ENCODE data around the gene PNPLA3. TPM values are rescaled to one million over a fixed set of nuclear protein-coding genes. Genes with fewer than 3 reads are reported as not detected.

Gene PNPLA3
- total RNA-seq, 1 donor from 2014 or later = 1.7 TPM

DNA sequence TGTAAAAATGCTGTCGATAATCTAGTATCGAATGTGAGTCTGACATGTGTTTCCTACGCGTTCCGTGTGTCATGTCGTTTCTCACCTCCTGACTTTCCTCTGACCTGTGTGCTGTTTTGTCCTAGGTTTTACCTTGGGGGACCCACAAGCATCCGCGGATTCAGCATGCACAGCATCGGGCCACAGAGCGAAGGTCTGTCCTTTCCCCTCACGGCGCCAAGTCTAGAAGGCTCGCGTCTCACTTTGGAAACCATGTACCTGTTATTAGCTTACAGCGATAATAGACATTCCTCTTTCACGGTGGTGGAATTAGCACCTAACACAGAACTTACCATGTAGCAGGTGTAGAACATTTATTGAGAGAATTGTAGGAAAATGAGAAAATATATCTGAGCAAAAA is 60.2 kb downstream of the PNPLA3 start:
- H3K4me1 Mint-ChIP-seq (ENCODE audit: low read depth) = no peaks in the 10 kb centered on the region

DNA sequence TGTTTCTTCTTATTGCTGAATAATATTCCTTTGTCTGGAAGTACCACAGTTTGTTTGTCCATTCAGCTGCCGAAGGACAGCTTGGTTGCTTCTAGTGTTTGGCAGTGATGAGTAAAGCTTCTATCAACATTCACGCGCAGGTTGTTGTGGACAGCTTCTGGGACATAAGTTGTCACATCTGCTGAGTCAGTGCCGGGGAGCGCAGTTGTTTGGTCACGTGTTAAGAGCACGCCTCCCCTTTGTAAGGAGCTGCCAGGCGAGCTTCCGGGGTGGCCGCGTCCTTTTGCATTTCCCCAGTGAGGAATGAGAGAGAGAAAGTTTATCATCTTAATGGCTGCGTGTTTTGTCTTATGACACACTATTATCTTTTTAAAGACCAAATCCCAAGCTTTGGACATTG is 61.9 kb downstream of the PNPLA3 start:
- DNase-seq (ENCODE audit: low spot score) = no peak
- intact Hi-C loops (cut with micrococcal nuclease) = no loop called here
- Mint-ChIP-seq H3K27ac (no peak overlapping the region), H3K36me3 (ENCODE audit: low read depth) (peaks cover 51% of the 10 kb centered on the region), H3K27me3 (ENCODE audit: low read depth) (no peaks in the 10 kb centered on the region), H3K4me1 (ENCODE audit: low read depth) (no peaks in the 10 kb centered on the region), H3K4me3 (ENCODE audit: low read depth) (no peak overlapping the region), H3K9me3 (no peaks in the 10 kb centered on the region)

More for the DNA sequence above, 60.2 kb downstream of the PNPLA3 start:
- Mint-ChIP-seq H3K27ac (no peak overlapping the region), H3K4me3 (ENCODE audit: low read depth) (no peak overlapping the region), H3K27me3 (ENCODE audit: low read depth) (no peaks in the 10 kb centered on the region), H3K9me3 (no peaks in the 10 kb centered on the region), H3K36me3 (ENCODE audit: low read depth) (peaks cover 59% of the 10 kb centered on the region)
- intact Hi-C loops (cut with micrococcal nuclease) = no loop called here
- DNase-seq (ENCODE audit: low spot score) = no peak

DNA sequence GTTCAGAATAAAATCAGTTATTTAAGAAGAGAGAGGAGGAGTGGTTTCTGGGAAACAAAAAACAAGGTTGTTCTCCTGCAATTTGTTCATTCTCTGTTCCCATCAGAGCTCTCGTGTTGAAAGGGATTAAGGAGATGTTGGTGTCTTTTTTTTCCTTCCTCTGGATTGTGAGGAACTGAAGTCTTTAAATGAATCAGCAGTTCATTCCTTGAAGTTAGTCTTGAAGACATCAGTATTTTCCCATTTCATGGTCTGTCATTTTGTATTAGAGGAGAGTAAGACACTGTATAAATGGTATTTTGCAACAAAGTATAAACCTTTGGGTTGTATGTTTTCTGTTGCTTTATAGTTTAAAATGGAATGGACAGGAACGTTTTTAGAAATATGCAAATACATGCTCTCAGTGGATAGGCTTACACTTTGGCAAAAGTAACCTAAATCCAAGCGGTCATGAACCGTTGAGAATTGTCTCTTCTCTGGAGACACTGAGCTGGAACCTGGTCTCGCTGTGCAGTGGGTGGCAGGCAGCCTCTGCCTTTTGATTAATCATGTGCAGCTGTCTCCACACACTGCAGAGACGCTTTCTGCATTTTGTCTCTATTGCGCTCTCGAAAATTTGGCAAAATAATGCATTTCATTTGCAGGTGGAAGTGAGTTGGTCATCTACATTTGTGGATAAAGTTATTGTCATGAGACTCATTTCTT is 64.7 kb downstream of the PNPLA3 start:
- DNase-seq (ENCODE audit: low spot score) = no peak
- intact Hi-C loops (cut with micrococcal nuclease) = no loop called here
- no peak overlapping the region for H3K4me3 Mint-ChIP-seq (ENCODE audit: low read depth)
- H3K4me1 Mint-ChIP-seq (ENCODE audit: low read depth) = peaks cover under 1% of the 10 kb centered on the region
- H3K27ac Mint-ChIP-seq = no peak overlapping the region
- H3K36me3 Mint-ChIP-seq (ENCODE audit: low read depth) = peaks cover 61% of the 10 kb centered on the region
- H3K27me3 Mint-ChIP-seq (ENCODE audit: low read depth) = no peaks in the 10 kb centered on the region
- H3K9me3 Mint-ChIP-seq = no peaks in the 10 kb centered on the region

DNA sequence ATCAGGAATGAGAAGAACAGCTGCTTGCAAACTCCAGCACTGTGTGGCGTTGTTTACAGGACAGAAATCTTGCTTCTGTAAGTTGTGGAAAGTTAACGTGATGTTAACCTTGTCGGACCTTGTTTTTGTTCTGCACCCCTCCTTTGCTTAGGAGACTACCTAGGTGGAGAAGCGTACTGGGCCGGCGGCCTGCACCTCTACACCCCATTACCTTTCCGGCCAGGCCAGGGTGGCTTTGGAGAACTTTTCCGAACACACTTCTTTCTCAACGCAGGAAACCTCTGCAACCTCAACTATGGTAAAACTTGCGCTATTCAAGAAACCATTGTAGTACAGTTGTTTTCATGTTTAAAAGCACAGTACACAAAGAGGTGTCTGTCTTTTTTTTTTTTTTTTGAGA is 65.4 kb downstream of the PNPLA3 start:
- Mint-ChIP-seq H3K36me3 (ENCODE audit: low read depth) (peaks cover 63% of the 10 kb centered on the region), H3K27ac (no peak overlapping the region), H3K4me3 (ENCODE audit: low read depth) (no peak overlapping the region), H3K27me3 (ENCODE audit: low read depth) (no peaks in the 10 kb centered on the region), H3K9me3 (no peaks in the 10 kb centered on the region), H3K4me1 (ENCODE audit: low read depth) (peaks cover 3% of the 10 kb centered on the region)
- intact Hi-C loops (cut with micrococcal nuclease) = no loop called here
- no peak for DNase-seq (ENCODE audit: low spot score)

DNA sequence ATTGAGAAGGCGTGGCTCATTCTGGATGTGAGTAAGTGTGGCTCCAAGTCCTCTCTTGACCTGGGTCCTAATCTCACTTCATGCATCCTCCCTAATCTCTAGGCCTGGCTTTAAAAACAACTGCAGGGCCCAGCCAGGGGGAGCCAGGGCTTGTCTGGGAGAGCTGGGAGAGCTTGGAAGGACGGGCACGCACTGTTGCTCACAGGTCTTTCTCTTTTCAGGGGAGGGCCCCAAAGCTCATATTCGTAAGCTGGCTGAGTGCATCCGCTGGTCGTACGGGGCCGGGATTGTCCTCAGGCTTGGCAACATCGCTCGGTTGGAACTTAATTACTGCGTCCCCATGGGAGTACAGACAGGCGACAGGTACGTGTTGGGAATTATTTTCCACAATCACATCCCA is 66.4 kb downstream of the PNPLA3 start:
- Mint-ChIP-seq H3K27ac (no peak overlapping the region), H3K4me3 (ENCODE audit: low read depth) (no peak overlapping the region), H3K27me3 (ENCODE audit: low read depth) (no peaks in the 10 kb centered on the region), H3K9me3 (no peaks in the 10 kb centered on the region), H3K36me3 (ENCODE audit: low read depth) (peaks cover 71% of the 10 kb centered on the region), H3K4me1 (ENCODE audit: low read depth) (peaks cover 8% of the 10 kb centered on the region)
- intact Hi-C loops (cut with micrococcal nuclease) = no loop called here
- DNase-seq (ENCODE audit: low spot score) = no peak

DNA sequence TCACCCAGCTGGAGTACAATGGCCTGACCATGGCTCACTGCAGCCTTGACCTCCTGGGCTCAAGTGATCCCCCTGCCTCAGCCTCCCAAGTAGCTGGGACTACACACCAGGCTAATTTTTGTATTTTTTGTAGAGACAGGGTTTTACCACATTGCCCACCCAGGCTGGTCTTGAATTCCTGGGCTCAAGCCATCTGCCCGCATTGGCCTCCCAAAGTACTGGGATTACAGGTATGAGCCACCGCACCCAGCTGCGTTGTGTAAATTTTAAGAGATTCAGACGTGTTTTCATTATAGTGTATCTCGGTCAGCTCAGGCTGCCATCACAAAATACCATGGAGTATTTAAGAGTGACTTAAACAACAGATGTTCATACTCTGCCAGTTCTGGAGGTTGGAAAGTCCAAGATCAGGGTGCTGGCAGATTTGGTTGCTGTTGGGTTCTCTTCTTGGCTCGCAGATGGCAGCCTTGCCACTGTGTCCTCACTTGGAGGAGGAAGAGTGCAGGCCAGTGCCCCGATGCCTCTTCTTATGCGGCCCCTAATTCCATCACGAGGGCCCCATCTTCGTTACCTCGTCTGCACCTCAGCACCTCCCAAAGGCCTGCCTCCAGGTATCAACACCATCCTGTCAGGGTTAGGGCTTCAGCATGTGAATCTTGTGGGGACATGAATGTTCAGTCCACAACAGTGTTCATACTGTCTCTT is 67.9 kb downstream of the PNPLA3 start:
- Mint-ChIP-seq H3K36me3 (ENCODE audit: low read depth) (peaks cover 68% of the 10 kb centered on the region), H3K27me3 (ENCODE audit: low read depth) (no peaks in the 10 kb centered on the region)

DNA sequence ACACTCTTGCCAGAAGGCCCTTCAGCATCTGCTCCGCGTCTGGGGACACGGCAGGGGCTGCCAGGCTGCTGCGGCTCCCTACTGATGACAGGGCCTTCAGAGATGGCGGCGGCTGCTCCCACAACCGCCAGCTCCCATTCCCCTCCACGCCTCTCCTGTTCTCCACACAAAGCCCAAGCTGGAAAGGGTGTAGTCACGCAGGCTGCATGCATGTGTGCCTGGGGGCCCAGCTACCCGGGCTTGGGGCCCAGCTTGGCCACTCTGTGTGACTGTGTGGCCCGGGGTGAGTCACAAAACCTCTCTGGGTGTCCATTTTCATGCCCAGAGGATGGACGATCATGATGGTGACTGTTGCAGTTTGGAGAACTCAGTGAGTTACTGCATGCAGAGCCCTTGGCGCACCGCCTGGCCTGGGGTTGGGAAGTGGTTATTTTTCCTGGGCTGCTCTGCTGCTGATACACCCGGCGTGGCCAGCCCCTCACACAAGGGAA is 68.8 kb downstream of the PNPLA3 start:
- Mint-ChIP-seq H3K36me3 (ENCODE audit: low read depth) (peaks cover 66% of the 10 kb centered on the region), H3K27ac (no peak overlapping the region), H3K4me1 (ENCODE audit: low read depth) (peaks cover 15% of the 10 kb centered on the region), H3K4me3 (ENCODE audit: low read depth) (no peak overlapping the region), H3K9me3 (no peaks in the 10 kb centered on the region), H3K27me3 (ENCODE audit: low read depth) (no peaks in the 10 kb centered on the region)
- no peak for DNase-seq (ENCODE audit: low spot score)
- intact Hi-C loops (cut with micrococcal nuclease) = no loop called here

More for the DNA sequence above, 67.9 kb downstream of the PNPLA3 start:
- intact Hi-C loops (cut with micrococcal nuclease) = no loop called here
- peaks cover 14% of the 10 kb centered on the region for H3K4me1 Mint-ChIP-seq (ENCODE audit: low read depth)
- H3K27ac Mint-ChIP-seq = no peak overlapping the region
- no peak overlapping the region for H3K4me3 Mint-ChIP-seq (ENCODE audit: low read depth)
- no peaks in the 10 kb centered on the region for H3K9me3 Mint-ChIP-seq
- no peak for DNase-seq (ENCODE audit: low spot score)

DNA sequence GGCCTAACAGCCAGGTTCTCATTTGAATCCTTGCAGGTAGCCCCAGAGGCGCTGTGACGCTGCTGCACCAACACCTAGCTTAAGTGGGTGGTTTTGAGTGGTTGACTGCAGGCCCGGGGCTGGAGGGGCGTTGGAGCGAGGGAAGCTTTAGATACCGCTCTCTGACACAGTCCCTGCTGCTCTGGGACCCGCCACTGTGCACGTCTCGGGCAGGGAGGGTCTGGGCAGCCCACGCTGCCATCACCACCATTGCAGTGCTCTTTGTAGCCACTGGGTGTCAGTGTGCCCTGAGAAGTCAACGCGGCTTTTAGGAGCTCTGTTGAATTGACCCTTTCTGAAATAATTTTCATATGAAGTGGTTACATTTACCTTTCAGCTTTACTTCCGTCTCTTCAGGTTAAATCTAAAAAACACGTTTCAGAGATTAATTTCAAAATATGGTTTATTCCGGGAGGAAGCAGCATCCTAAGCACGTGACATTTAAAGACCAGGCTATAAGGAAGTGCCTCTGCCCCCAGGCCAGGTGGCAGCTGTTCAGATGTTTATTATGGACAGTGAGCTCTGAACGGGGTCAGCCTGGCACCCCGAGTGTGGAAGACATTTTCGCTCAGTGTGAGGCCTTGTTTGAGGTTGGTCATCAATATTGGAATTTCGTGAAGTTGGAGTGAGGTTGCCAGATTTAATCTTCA is 69.6 kb downstream of the PNPLA3 start:
- Mint-ChIP-seq H3K27ac (peak overlapping the region; percentile 0), H3K36me3 (ENCODE audit: low read depth) (peaks cover 68% of the 10 kb centered on the region), H3K4me3 (ENCODE audit: low read depth) (no peak overlapping the region), H3K27me3 (ENCODE audit: low read depth) (no peaks in the 10 kb centered on the region), H3K4me1 (ENCODE audit: low read depth) (peaks cover 15% of the 10 kb centered on the region), H3K9me3 (no peaks in the 10 kb centered on the region)
- intact Hi-C loops (cut with micrococcal nuclease) = loop anchor here (1.0 kb wide), 2 partner anchors 92 to 633 kb away; no protein-coding TSS in a partner anchor
- peak; percentile 39 for DNase-seq (ENCODE audit: low spot score)

DNA sequence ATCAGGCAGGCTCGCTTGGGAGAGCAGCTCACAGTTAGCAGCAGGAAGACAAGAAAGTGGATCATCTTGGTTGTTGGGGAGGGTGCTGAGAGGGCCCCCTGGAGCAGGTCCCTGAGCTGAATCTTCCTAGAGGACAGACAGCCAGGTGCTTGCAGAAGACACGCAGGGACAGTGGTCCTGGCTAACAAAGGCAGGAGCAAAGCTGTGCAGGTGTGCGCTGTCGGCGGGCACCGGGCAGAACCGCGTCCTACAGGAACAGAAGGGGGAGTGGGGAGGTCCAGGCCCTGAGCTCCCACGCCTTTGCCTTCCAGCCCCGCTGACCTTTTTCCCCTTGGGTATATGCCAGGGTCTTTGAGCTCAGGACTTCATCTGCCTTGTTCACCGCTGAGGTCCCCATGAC is 70.4 kb downstream of the PNPLA3 start:
- Mint-ChIP-seq H3K27ac (no peak overlapping the region), H3K27me3 (ENCODE audit: low read depth) (no peaks in the 10 kb centered on the region), H3K4me3 (ENCODE audit: low read depth) (no peak overlapping the region), H3K4me1 (ENCODE audit: low read depth) (peaks cover 15% of the 10 kb centered on the region), H3K9me3 (no peaks in the 10 kb centered on the region), H3K36me3 (ENCODE audit: low read depth) (peaks cover 71% of the 10 kb centered on the region)
- intact Hi-C loops (cut with micrococcal nuclease) = no loop called here
- DNase-seq (ENCODE audit: low spot score) = no peak

DNA sequence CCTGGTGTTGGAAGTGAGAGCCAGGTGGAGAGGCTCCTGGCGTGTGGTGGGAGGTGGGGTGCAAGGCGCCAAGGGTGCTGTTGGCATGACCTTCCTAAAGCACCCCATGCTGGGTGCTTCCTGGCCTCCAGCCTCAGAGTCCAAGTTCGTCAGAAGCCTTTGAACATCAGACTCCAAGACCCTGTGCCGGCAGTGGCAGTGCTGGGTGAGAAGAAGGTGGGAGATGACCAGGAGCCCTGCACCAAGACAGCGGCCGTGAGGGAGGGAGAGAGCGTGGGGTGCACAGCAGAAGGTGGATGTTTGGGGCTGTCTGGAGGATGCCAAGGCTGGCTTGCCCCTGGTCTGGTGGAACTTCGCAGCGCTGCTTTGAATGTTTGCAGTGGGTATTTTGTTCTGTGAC is 70.8 kb downstream of the PNPLA3 start:
- no peak overlapping the region for H3K27ac Mint-ChIP-seq
- no peak for DNase-seq (ENCODE audit: low spot score)
- H3K4me3 Mint-ChIP-seq (ENCODE audit: low read depth) = peak overlapping the region; percentile 35
- no peaks in the 10 kb centered on the region for H3K9me3 Mint-ChIP-seq
- peaks cover 73% of the 10 kb centered on the region for H3K36me3 Mint-ChIP-seq (ENCODE audit: low read depth)
- H3K4me1 Mint-ChIP-seq (ENCODE audit: low read depth) = peaks cover 15% of the 10 kb centered on the region
- intact Hi-C loops (cut with micrococcal nuclease) = no loop called here
- H3K27me3 Mint-ChIP-seq (ENCODE audit: low read depth) = no peaks in the 10 kb centered on the region

DNA sequence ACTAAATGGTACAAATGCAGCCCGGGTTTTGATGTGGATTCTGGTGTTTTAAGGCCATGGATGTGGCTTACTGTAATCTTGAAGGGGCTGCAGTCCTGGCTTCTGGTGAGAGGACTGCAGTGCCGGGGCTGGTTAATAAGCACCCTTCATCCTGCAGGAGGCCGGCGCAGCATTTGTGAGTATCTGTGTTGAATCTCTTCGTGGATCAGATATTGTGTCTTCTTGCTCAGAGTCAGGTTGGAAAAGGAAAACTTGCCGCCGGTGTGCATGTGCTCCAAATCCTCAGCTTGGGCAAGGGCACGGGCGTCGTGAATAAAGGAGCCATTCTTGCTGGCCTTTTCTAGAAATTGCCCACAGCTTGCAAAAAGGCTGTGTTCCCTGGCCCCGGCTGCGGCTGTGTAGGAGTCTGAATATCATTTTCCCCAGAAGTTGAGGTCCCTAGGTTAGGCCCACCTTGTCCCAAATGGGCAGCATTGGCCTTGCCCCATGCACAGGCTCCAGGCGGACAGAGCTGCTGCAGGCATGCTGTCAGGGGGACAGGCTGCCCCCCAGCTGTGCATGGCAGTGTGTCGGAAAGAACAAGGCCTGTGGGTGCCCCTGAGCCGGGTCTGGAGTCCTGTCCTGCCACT is 71.6 kb downstream of the PNPLA3 start:
- intact Hi-C loops (cut with micrococcal nuclease) = no loop called here
- H3K27ac Mint-ChIP-seq = peak overlapping the region; percentile 68
- peaks cover 70% of the 10 kb centered on the region for H3K36me3 Mint-ChIP-seq (ENCODE audit: low read depth)
- no peaks in the 10 kb centered on the region for H3K27me3 Mint-ChIP-seq (ENCODE audit: low read depth)
- no peaks in the 10 kb centered on the region for H3K9me3 Mint-ChIP-seq
- peak overlapping the region; percentile 90 for H3K4me3 Mint-ChIP-seq (ENCODE audit: low read depth)
- DNase-seq (ENCODE audit: low spot score) = no peak
- peaks cover 15% of the 10 kb centered on the region for H3K4me1 Mint-ChIP-seq (ENCODE audit: low read depth)

DNA sequence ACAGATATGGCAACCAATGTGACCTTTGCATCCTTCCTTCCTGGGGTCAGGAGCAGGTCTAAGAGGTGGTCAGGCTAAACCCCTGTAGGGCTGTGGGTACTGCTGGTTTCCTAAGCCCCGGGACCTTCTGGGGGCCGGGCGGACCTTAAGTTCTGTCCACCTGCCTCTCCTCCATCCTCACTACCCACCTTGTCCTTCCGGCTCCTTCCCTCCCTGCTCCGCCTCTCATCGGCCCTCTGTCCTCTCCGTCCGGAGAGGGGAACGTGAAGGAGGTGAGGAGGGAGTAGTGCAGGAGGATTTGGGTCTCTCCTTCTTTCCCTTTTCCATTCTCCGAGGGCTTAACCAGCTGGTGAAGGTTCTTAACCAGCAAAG is 72.2 kb downstream of the PNPLA3 start:
- Mint-ChIP-seq H3K4me3 (ENCODE audit: low read depth) (peak overlapping the region; percentile 90), H3K27me3 (ENCODE audit: low read depth) (no peaks in the 10 kb centered on the region), H3K4me1 (ENCODE audit: low read depth) (peaks cover 15% of the 10 kb centered on the region), H3K36me3 (ENCODE audit: low read depth) (peaks cover 66% of the 10 kb centered on the region), H3K9me3 (no peaks in the 10 kb centered on the region), H3K27ac (peak overlapping the region; percentile 88)
- intact Hi-C loops (cut with micrococcal nuclease) = no loop called here
- DNase-seq (ENCODE audit: low spot score) = no peak
